Activated CD4-positive, alpha-beta T cell treated with anti-CD3 and anti-CD28 coated beads for 36 hours (primary cell): ENCODE measurements around the gene ZFP37. TPM values are rescaled to one million over a fixed set of nuclear protein-coding genes. Genes with fewer than 3 reads are reported as not detected.
"Not testable (repeated sequence)": the region's sequence is repeated elsewhere in the genome, so short reads cannot be mapped to it uniquely, and the experiment has no call there.

Experiments
- ATAC-seq: fragments of 200-7000 bp; cut with Tn5 transposase; one replicate; pipeline ENCODE4 v1.10.0; 2021; ENCODE audit warnings: mild to moderate bottlenecking, moderate library complexity
- CTCF ChIA-PET: fragments of 350-600 bp; sonication (Branson Sonifier 250); formaldehyde crosslinking; loops from one replicate; lab custom pipeline; 2021; ENCODE audit warnings: antibody characterized with exemption; lab: Charles Lee
- POLR2A ChIA-PET: fragments of 350-600 bp; sonication (Branson Sonifier 250); formaldehyde crosslinking; loops from one replicate; lab custom pipeline; 2021; ENCODE audit warnings: antibody characterized with exemption, inconsistent platforms; lab: Charles Lee
- DNase-seq: peaks from one replicate; pipeline ENCODE4 v3.0.0-alpha.2; 2020
- H3K27ac Mint-ChIP-seq: one replicate; pipeline ENCODE4 v1.8.0; 2021; ENCODE audit warnings: mixed read lengths
- H3K27me3 Mint-ChIP-seq: one replicate; pipeline ENCODE4 v1.8.0; 2021; ENCODE audit warnings: mixed read lengths
- H3K36me3 Mint-ChIP-seq: one replicate; pipeline ENCODE4 v1.8.0; 2021; ENCODE audit warnings: low read depth, mixed read lengths
- H3K4me1 Mint-ChIP-seq: one replicate; pipeline ENCODE4 v1.8.0; 2021; ENCODE audit warnings: mixed read lengths
- H3K4me3 Mint-ChIP-seq: one replicate; pipeline ENCODE4 v1.8.0; 2021; ENCODE audit warnings: mild to moderate bottlenecking, moderate library complexity, mixed read lengths
- H3K9me3 Mint-ChIP-seq: one replicate; pipeline ENCODE4 v1.8.0; 2021; ENCODE audit warnings: low read depth, mixed read lengths
- intact Hi-C, 2 experiments: fragments of 100-400 bp; cut with DNase I in 1 of 2; cut with micrococcal nuclease in 1 of 2; formaldehyde crosslinking; loops; one replicate each; pipeline versions ENCODE4 v1.14.2 to v1.15.1; 2022 to 2024; cut with DNase I, micrococcal nuclease
- total RNA-seq, 2 experiments: library from RNA; stranded (reverse); gene quantifications; one replicate each; pipeline ENCODE4 v1.2.3, GENCODE V29; 2021

The ZFP37 gene
- total RNA-seq = 1 to 10 TPM; 1.0 to 1.5 TPM

DNA sequence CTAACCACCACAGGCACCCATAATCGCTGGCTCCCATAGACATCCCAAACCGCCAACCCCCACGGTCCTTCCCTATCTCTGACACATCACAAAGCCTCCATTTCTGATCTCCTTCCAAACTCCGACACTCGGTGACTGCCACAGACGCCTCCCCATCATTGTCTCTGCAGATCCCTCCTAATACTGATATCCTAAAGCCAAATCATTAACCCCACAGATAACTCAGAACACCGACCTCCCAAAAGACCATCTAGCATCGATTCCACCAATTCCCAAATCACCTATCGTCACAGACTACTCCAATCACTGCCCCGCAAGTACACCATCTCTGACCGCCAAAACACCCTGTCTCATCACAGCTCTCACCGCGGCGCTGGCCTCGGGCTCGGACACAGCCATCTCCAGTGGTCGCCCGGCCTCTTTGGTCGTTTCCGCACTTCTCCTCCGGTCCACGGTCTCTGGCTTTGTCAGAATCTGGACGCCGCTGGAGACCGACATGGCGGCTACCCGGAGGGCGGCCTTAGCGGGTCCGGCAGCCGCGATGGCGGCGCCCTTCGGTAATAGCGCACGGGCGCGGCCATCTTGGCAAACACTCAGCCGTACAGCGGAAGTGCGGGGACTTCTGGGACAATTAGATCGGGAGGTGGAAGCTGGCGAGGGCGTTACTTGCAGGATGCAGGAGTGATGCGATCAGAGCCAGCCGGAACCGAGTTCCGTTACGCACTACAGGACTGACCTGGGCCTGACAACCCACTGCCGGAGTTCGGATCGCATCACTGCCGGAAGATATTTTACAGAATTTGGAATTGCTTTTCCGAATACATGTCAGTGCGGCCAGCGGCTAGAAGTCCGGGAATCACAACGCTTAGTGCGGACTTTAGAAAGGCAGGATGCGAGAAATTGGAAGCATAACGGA lies at the start of gene ZFP37:
Gene ZFP37 (minus strand): TSS at position 534 of the 916 bp plus-strand sequence. CDS start 36 bp downstream, at position 498.
- intact Hi-C loops = loop anchor here in 1 of 2 experiments (10.0 kb wide), 1 partner anchor 288 kb away; the partner anchor contains the start of genes BSPRY and WDR31
- peak; percentile 83 for DNase-seq
- H3K4me3 Mint-ChIP-seq = no peak within 1 kb of the TSS
- peaks cover 11% of the 10 kb centered on the region for H3K27me3 Mint-ChIP-seq
- H3K36me3 Mint-ChIP-seq = peaks cover 11% of the 10 kb centered on the region
- peak; percentile 97 for ATAC-seq
- peaks cover 17% of the 10 kb centered on the region for H3K9me3 Mint-ChIP-seq
- ChIA-PET POLR2A (interaction anchor here (0.6 kb wide), 1 partner anchor 12 kb away, joined by 3 read pairs; no protein-coding TSS in a partner anchor), CTCF (interaction anchor here (0.6 kb wide), 1 partner anchor 57 kb away, joined by 4 read pairs; no protein-coding TSS in a partner anchor)
- H3K4me1 Mint-ChIP-seq = no peaks in the 10 kb centered on the region
- H3K27ac Mint-ChIP-seq = no peak within 1 kb of the TSS

DNA sequence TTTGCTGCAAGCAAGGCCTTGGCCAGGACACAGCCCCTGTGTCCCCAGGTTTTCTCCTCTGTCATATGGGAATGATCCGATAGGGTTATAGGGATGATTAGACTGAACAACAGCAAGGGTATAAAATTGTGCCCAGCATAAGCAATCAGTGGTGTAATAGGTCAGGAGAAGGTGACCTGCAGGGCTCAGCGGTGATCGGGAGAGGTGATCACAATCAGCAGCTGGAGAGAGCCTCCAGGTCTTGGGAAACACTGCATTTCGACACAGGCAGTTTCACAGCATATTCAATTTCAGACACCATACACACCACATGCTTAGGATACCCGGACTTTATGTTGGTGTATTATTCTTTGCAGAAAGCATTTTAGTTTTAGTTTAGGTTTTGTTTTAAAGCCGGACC lies 48.8 kb upstream of the ZFP37 start:
- POLR2A ChIA-PET, H3K36me3 Mint-ChIP-seq, DNase-seq, H3K27ac Mint-ChIP-seq, H3K9me3 Mint-ChIP-seq, ATAC-seq, H3K27me3 Mint-ChIP-seq, intact Hi-C loops, H3K4me1 Mint-ChIP-seq, H3K4me3 Mint-ChIP-seq: not testable (repeated sequence)
- CTCF ChIA-PET = interaction anchor here (0.6 kb wide), 1 partner anchor 183 kb away, joined by 3 read pairs; no protein-coding TSS in a partner anchor

DNA sequence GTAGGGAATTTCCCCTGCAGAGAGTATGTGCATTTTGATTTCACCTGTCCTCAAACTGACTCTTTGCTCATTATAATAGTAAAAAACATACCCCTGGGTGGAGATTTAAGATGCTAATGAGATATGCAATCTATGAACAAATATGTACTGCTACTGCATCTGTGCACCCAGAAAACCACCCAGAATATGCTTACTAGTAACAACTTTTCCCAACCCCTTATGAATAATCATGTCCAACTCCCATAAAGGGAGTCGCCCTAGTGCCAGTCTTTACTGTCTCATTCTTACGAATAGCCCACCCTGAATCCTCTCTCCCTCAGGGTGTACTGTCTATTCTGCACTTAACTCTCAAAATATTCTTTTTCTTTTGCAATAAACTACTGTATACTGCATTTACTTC lies 39.0 kb upstream of the ZFP37 start:
- Mint-ChIP-seq H3K9me3 (no peaks in the 10 kb centered on the region), H3K27me3 (peaks cover 46% of the 10 kb centered on the region), H3K4me1 (no peaks in the 10 kb centered on the region), H3K36me3 (no peaks in the 10 kb centered on the region), H3K27ac (no peak overlapping the region), H3K4me3 (no peak overlapping the region)
- CTCF ChIA-PET = interaction anchor here (1.5 kb wide), 1 partner anchor 16 kb away, joined by 5 read pairs; no protein-coding TSS in a partner anchor
- intact Hi-C loops = loop anchor here in 1 of 2 experiments (10.0 kb wide), 1 partner anchor 161 kb away; no protein-coding TSS in a partner anchor
- POLR2A ChIA-PET = no interaction called here
- DNase-seq = no peak
- no peak for ATAC-seq

DNA sequence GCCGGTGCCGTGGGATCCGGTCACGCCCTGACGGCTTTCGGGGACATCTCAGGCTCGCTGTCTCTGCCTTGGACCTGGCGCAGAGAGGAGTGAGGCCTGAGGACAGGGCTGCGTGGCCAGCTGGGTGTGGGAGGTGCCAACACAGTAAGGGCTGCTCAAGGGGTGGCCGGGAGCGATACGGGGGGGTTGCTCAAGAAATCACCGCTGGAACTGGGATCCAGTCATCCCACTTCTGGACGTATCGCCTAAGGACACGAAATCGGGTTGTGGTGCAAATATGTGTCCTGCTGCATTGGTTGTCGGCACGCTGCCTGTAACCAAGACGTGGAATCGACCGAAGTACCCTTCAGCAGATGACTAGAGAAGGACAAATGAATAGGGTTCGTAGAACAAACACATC lies 33.4 kb upstream of the ZFP37 start:
- ATAC-seq, H3K27ac Mint-ChIP-seq, CTCF ChIA-PET: not testable (repeated sequence)

DNA sequence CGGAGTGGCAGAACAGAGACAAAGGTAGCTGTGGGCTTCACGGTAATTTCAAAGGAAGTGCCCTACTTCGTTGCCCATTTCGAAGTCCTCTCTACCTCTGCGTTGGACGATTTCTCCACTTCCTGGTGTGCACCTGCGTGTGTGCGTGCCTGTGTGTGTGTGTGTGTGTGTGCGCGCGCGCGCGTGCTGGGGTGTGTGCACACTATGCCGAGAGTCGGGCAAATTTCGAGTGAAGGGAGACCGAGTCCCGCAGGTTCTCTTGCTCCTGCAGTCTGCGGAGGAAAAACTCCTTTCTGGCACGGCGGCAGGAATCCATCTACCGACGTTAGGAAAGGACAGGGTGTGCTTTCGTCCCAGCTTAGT lies 32.6 kb upstream of the ZFP37 start:
- POLR2A ChIA-PET, H3K27ac Mint-ChIP-seq, H3K4me1 Mint-ChIP-seq, H3K36me3 Mint-ChIP-seq, H3K9me3 Mint-ChIP-seq, H3K4me3 Mint-ChIP-seq, ATAC-seq, intact Hi-C loops, CTCF ChIA-PET, DNase-seq: not testable (repeated sequence)
- H3K27me3 Mint-ChIP-seq = peaks cover 28% of the 10 kb centered on the region

More for the DNA sequence above, 33.4 kb upstream of the ZFP37 start:
- H3K4me3 Mint-ChIP-seq, POLR2A ChIA-PET, H3K9me3 Mint-ChIP-seq, H3K36me3 Mint-ChIP-seq, H3K4me1 Mint-ChIP-seq: not testable (repeated sequence)
- H3K27me3 Mint-ChIP-seq = peaks cover 32% of the 10 kb centered on the region
- DNase-seq = peak; percentile 6
- intact Hi-C loops = loop anchor here in 1 of 2 experiments (10.0 kb wide), 1 partner anchor 155 kb away; no protein-coding TSS in a partner anchor

DNA sequence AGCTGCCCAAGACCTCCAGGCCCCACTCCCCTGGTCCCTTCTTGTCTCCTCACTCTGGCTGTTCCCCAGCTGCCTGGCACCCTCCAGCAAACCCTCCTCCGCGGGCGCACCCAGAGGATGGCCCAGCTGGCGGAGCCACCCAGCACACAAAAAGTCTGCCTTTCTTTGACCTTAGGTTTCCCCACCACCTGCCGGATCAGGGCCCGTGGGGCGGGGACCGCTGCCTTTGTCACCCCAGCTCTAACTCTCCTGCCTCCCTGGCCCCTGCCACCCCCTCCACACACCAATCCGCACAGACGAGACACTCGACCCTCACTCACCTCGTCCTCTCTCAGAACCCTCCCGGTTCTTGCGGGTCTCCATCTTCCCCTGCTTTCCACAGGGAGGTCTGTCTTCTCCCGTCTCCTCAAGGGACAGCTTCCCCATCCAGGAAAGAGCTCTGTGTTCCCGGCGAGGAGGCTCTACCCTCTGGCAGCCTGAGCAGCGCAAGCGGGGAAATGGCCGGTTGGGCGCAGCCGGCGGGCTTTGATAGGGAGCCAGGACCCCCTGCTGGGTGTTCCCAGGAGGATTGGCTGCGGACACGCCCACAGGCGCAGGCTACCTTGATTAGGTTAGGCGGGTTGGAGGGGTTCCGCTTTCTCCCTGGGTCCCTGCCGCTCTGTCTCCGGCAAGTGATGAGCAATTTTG lies 32.1 kb upstream of the ZFP37 start:
- ATAC-seq, H3K4me1 Mint-ChIP-seq, POLR2A ChIA-PET, H3K36me3 Mint-ChIP-seq, CTCF ChIA-PET, H3K4me3 Mint-ChIP-seq, H3K27ac Mint-ChIP-seq, intact Hi-C loops, H3K9me3 Mint-ChIP-seq: not testable (repeated sequence)
- H3K27me3 Mint-ChIP-seq = peaks cover 24% of the 10 kb centered on the region
- peak; percentile 10 for DNase-seq

DNA sequence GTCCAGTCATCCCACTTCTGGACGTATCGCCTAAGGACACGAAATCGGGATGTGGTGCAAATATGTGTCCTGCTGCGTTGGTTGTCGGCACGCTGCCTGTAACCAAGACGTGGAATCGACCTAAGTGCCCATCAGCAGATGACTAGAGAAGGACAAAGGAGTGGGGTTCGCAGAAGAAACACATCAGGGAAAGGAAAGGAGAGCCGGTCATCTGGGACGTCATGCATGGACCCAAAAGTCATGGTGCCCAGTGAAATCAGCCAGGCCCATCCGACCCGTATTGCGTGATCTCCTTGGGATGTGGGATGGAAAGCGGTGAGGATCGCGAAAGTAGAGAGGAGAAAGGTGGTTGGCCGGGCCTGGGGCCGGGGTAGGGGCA lies 6.4 kb upstream of the ZFP37 start:
- H3K4me1 Mint-ChIP-seq, ATAC-seq, POLR2A ChIA-PET, CTCF ChIA-PET, H3K27ac Mint-ChIP-seq, intact Hi-C loops, H3K4me3 Mint-ChIP-seq: not testable (repeated sequence)
- Mint-ChIP-seq H3K36me3 (peaks cover 11% of the 10 kb centered on the region), H3K9me3 (peaks cover 15% of the 10 kb centered on the region), H3K27me3 (peaks cover 11% of the 10 kb centered on the region)
- DNase-seq = peak; percentile 13

DNA sequence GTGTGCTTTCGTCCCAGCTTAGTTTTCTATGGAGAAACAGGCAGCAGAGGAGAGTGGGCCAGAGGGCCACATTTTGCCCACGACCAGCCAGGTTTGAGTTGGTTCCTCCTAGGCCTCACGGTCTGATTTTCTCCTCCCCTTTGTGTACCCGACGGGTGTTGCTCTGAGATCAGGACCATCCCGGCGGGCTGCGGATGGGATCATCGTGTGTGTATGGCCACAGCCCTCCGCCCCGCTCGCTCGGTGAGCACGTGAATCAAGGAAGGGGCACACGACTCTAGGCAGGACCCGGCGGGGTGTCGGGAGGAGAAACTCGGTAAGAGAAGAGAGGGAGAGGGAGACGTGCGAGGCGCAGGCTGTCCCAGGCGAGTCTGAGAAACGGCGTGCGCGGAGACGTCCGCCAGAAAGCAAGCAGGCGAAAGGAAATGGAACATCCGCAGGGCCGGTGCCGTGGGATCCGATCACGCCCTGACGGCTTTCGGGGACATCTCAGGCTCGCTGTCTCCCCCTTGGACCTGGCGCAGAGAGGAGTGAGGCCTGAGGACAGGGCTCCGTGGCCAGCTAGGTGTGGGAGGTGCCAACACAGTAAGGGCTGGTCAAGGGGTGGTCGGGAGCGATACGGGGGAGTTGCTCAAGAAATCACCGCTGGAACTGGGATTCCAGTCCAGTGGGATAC lies 5.9 kb upstream of the ZFP37 start:
- ATAC-seq, CTCF ChIA-PET, POLR2A ChIA-PET, H3K4me1 Mint-ChIP-seq, intact Hi-C loops, H3K27ac Mint-ChIP-seq, H3K4me3 Mint-ChIP-seq: not testable (repeated sequence)
- peaks cover 11% of the 10 kb centered on the region for H3K27me3 Mint-ChIP-seq
- H3K9me3 Mint-ChIP-seq = peaks cover 17% of the 10 kb centered on the region
- peaks cover 11% of the 10 kb centered on the region for H3K36me3 Mint-ChIP-seq
- peak; percentile 17 for DNase-seq

DNA sequence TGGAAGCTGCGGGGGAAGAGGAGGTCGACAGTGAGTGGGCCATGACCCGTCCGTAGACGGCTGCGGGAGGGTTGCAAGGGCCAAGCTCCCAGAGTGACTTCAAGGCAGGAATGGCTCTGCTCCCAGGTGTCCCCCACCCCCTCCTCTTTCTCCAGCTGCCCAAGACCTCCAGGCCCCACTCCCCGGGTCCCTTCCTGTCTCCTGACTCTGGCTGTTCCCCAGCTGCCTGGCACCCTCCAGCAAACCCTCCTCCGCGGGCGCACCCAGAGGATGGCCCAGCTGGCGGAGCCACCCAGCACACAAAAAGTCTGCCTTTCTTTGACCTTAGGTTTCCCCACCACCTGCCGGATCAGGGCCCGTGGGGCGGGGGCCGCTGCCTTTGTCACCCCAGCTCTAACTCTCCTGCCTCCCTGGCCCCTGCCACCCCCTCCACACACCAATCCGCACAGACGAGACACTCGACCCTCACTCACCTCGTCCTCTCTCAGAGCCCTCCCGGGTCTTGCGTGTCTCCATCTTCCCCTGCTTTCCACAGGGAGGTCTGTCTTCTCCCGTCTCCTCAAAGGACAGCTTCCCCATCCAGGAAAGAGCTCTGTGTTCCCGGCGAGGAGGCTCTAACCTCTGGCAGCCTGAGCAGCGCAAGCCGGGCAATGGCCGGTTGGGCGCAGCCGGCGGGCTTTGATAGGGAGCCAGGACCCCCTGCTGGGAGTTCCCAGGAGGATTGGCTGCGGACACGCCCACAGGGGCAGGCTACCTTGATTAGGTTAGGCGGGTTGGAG lies 4.7 kb upstream of the ZFP37 start:
- H3K27ac Mint-ChIP-seq, DNase-seq, POLR2A ChIA-PET, H3K4me1 Mint-ChIP-seq, H3K4me3 Mint-ChIP-seq, ATAC-seq, intact Hi-C loops, CTCF ChIA-PET: not testable (repeated sequence)
- H3K36me3 Mint-ChIP-seq = peaks cover 11% of the 10 kb centered on the region
- peaks cover 11% of the 10 kb centered on the region for H3K27me3 Mint-ChIP-seq
- peaks cover 17% of the 10 kb centered on the region for H3K9me3 Mint-ChIP-seq

DNA sequence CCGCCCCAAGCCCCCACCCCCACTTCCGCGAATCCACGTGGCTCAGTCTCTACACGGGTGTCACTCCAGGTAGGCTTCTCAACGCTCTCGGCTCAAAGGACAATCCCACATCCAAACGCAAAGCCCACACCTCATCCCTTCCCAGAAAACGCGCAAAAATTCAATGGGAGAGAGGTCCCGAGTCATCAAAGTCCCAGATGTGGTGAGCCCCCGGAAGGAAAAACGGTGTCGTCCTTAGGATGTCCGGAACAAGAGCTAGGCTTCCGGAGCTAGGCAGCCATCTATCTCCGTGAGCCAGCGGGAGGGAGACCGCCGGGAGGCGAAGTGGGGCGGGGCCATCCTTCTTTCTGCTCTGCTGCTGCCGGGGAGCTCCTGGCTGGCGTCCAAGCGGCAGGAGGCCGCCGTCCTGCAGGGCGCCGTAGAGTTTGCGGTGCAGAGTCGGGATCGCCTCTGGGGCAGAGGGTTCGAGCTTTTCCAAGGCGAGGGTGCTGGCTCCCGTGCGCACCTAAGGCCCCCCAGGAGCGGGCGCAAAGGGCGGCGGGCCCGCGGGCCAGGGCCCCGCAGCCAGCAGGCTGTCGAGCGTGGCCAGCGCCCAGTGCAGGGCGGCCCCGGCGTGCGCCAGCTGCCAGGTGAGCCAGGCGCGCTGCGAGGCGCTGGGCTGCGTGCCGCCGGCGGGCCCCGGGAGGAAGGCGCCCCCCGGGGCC lies 3.2 kb upstream of the ZFP37 start:
- Mint-ChIP-seq H3K36me3 (peaks cover 11% of the 10 kb centered on the region), H3K27me3 (peaks cover 11% of the 10 kb centered on the region), H3K9me3 (peaks cover 17% of the 10 kb centered on the region), H3K4me3 (peak overlapping the region; percentile 35)
- peak; percentile 35 for DNase-seq
- CTCF ChIA-PET = interaction anchor here (0.6 kb wide), 1 partner anchor 184 kb away, joined by 3 read pairs; no protein-coding TSS in a partner anchor
- intact Hi-C loops = loop anchor here in 1 of 2 experiments (10.0 kb wide), 1 partner anchor 285 kb away; the partner anchor contains the start of genes BSPRY and WDR31
- POLR2A ChIA-PET, H3K27ac Mint-ChIP-seq, ATAC-seq, H3K4me1 Mint-ChIP-seq: not testable (repeated sequence)
